ENCODE measurements around the gene ITIH5. TPM values are rescaled to one million over a fixed set of nuclear protein-coding genes. Genes with fewer than 3 reads are reported as not detected.

The ITIH5 gene
- total and polyA plus RNA-seq, 2 of the 13 experiments (the other 11 are each of a cell fraction or from before 2014, with no cell fraction given) = 4.7 to 8.9 TPM

GRCh38 chr10:7635408-7636125, 31.2 kb downstream of the ITIH5 start:
- intact Hi-C loops (cut with micrococcal nuclease; ENCODE audit: unreplicated experiment) (no loop called here), in situ Hi-C loops (cut with HindIII; ENCODE audit: extremely low pct_ligation_motif_present, low pct_unique_long_range_greater_than_20kb) (no loop called here)
- H3K4me3 ChIP-seq (replicated peaks in 1 of 3; ENCODE audit: insufficient read depth in 1 of 3, low read depth in 2 of 3, low read length in 3 of 3) = no peak overlapping the region
- no peaks in the 10 kb centered on the region; a peak in 1 of 5 replicates for H3K36me3 ChIP-seq (replicated peaks in 1 of 2; ENCODE audit: control insufficient read depth in 1 of 2, insufficient read depth in 2 of 2, low read length in 2 of 2)
- no peak overlapping the region for H2AFZ ChIP-seq (ENCODE audit: low read length)
- H3K4me2 ChIP-seq (ENCODE audit: low read depth, low read length) = no peak overlapping the region
- ChIA-PET POLR2A (interaction anchor here (0.6 kb wide), 1 partner anchor 142 kb away, joined by 5 read pairs; no protein-coding TSS in a partner anchor), CTCF (ENCODE audit: low intra/inter-chr PET ratio, low total read pairs) (no interaction called here)
- no peaks in the 10 kb centered on the region for H4K20me1 ChIP-seq (ENCODE audit: insufficient read depth, low read length)
- WGBS (ENCODE audit: low lambda C conversion rate) = 93% methylated on average over 7 of the region's 7 CpGs
- TF ChIP-seq ZNF563 (CRISPR knock-in tag; IDR thresholded peaks at IDR 0.05) (no peak), ZNF567 (CRISPR knock-in tag; IDR thresholded peaks at IDR 0.05; ENCODE audit: borderline replicate concordance) (no peak), JUN (CRISPR knock-in tag; IDR thresholded peaks at IDR 0.05) (no peak), ZNF451 (CRISPR knock-in tag; IDR thresholded peaks at IDR 0.05) (no peak)
- BruUV-seq (replicated peaks) = no TSS peak
- no peak for ATAC-seq
- no peak for FAIRE-seq
- no peak overlapping the region for H3K27ac ChIP-seq (ENCODE audit: extremely low read length, insufficient read depth, low read length)
- DNase-seq (ENCODE audit: low spot score) = no peak
- no peaks in the 10 kb centered on the region for H3K27me3 ChIP-seq (ENCODE audit: control insufficient read depth in 1 of 2, insufficient read depth in 2 of 2, low read length in 2 of 2)
- H3K9ac ChIP-seq (ENCODE audit: insufficient read depth, low read depth, low read length) = no peak overlapping the region
- H3K79me2 ChIP-seq (ENCODE audit: insufficient read depth, low read length) = no peaks in the 10 kb centered on the region
- H3K9me3 ChIP-seq (ENCODE audit: low read length) = no peaks in the 10 kb centered on the region
- H3K4me1 ChIP-seq (ENCODE audit: insufficient read depth, low read length) = no peaks in the 10 kb centered on the region

- BruUV-seq (replicated peaks) = no TSS peak
- in situ Hi-C loops (cut with HindIII; ENCODE audit: extremely low pct_ligation_motif_present, low pct_unique_long_range_greater_than_20kb) = no loop called here
- DNase-seq (ENCODE audit: low spot score) = no peak
- CTCF ChIA-PET (ENCODE audit: low intra/inter-chr PET ratio, low total read pairs) = no interaction called here
- H3K4me3 ChIP-seq (replicated peaks in 1 of 3; ENCODE audit: insufficient read depth in 1 of 3, low read depth in 2 of 3, low read length in 3 of 3) = no peak overlapping the region
- no peak overlapping the region for H3K4me2 ChIP-seq (ENCODE audit: low read depth, low read length)
- H3K9me3 ChIP-seq (ENCODE audit: low read length) = no peaks in the 10 kb centered on the region
- POLR2A ChIA-PET = no interaction called here
- no peak for FAIRE-seq
- no peak for ATAC-seq
- no peaks in the 10 kb centered on the region for H3K27me3 ChIP-seq (ENCODE audit: control insufficient read depth in 1 of 2, insufficient read depth in 2 of 2, low read length in 2 of 2)
- intact Hi-C loops (cut with micrococcal nuclease; ENCODE audit: unreplicated experiment) = no loop called here
- H3K9ac ChIP-seq (ENCODE audit: insufficient read depth, low read depth, low read length) = no peak overlapping the region
- H3K79me2 ChIP-seq (ENCODE audit: insufficient read depth, low read length) = no peaks in the 10 kb centered on the region
- no peak overlapping the region for H3K27ac ChIP-seq (ENCODE audit: extremely low read length, insufficient read depth, low read length)
- H3K4me1 ChIP-seq (ENCODE audit: insufficient read depth, low read length) = no peaks in the 10 kb centered on the region
- no peaks in the 10 kb centered on the region; a peak in 1 of 5 replicates for H3K36me3 ChIP-seq (replicated peaks in 1 of 2; ENCODE audit: control insufficient read depth in 1 of 2, insufficient read depth in 2 of 2, low read length in 2 of 2)
- H2AFZ ChIP-seq (ENCODE audit: low read length) = no peak overlapping the region
- no peaks in the 10 kb centered on the region for H4K20me1 ChIP-seq (ENCODE audit: insufficient read depth, low read length)
- 90% methylated on average over 10 of the region's 10 CpGs for WGBS (ENCODE audit: low lambda C conversion rate)
- TF ChIP-seq HNF4G (IDR thresholded peaks at IDR 0.05; ENCODE audit: borderline replicate concordance, low read depth, low read length) (no peak), HNF4G (CRISPR knock-in tag; IDR thresholded peaks at IDR 0.05; ENCODE audit: borderline replicate concordance, low read depth) (no peak), SPEN (CRISPR knock-in tag; IDR thresholded peaks at IDR 0.05; ENCODE audit: low read depth) (no peak), HOXA5 (CRISPR knock-in tag; IDR thresholded peaks at IDR 0.05) (no peak)
- TF ChIP-seq, protein P1, sequence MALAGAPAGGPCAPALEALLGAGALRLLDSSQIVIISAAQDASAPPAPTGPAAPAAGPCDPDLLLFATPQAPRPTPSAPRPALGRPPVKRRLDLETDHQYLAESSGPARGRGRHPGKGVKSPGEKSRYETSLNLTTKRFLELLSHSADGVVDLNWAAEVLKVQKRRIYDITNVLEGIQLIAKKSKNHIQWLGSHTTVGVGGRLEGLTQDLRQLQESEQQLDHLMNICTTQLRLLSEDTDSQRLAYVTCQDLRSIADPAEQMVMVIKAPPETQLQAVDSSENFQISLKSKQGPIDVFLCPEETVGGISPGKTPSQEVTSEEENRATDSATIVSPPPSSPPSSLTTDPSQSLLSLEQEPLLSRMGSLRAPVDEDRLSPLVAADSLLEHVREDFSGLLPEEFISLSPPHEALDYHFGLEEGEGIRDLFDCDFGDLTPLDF (CRISPR knock-in tag; IDR thresholded peaks at IDR 0.05) = no peak
- TF ChIP-seq, protein P2, sequence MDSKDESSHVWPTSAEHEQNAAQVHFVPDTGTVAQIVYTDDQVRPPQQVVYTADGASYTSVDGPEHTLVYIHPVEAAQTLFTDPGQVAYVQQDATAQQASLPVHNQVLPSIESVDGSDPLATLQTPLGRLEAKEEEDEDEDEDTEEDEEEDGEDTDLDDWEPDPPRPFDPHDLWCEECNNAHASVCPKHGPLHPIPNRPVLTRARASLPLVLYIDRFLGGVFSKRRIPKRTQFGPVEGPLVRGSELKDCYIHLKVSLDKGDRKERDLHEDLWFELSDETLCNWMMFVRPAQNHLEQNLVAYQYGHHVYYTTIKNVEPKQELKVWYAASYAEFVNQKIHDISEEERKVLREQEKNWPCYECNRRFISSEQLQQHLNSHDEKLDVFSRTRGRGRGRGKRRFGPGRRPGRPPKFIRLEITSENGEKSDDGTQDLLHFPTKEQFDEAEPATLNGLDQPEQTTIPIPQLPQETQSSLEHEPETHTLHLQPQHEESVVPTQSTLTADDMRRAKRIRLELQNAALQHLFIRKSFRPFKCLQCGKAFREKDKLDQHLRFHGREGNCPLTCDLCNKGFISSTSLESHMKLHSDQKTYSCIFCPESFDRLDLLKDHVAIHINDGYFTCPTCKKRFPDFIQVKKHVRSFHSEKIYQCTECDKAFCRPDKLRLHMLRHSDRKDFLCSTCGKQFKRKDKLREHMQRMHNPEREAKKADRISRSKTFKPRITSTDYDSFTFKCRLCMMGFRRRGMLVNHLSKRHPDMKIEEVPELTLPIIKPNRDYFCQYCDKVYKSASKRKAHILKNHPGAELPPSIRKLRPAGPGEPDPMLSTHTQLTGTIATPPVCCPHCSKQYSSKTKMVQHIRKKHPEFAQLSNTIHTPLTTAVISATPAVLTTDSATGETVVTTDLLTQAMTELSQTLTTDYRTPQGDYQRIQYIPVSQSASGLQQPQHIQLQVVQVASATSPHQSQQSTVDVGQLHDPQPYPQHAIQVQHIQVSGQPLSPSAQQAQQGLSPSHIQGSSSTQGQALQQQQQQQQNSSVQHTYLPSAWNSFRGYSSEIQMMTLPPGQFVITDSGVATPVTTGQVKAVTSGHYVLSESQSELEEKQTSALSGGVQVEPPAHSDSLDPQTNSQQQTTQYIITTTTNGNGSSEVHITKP (CRISPR knock-in tag; IDR thresholded peaks at IDR 0.05; ENCODE audit: low read depth) = no peak
Measured at GRCh38 chr10:7634142-7634894, 32.4 kb downstream of the ITIH5 start.
